ENCODE results near the gene AUTS2.

Gene AUTS2

GRCh38 chr7:69613846-69614245, 15.6 kb downstream of the AUTS2 start:
- no peak for DNase-seq
- Mint-ChIP-seq H3K36me3 (ENCODE audit: low read depth) (no peaks in the 10 kb centered on the region), H3K4me3 (no peak overlapping the region), H3K27ac (no peak overlapping the region), H3K4me1 (peaks cover 56% of the 10 kb centered on the region), H3K27me3 (ENCODE audit: low read depth, poor library complexity) (peaks cover 10% of the 10 kb centered on the region), H3K9me3 (no peaks in the 10 kb centered on the region)
- no peak for TF ChIP-seq CTCF (IDR thresholded peaks at IDR 0.05)

- Mint-ChIP-seq H3K36me3 (ENCODE audit: low read depth) (no peaks in the 10 kb centered on the region), H3K27ac (no peak overlapping the region), H3K4me1 (peaks cover 75% of the 10 kb centered on the region), H3K4me3 (no peak overlapping the region), H3K9me3 (no peaks in the 10 kb centered on the region), H3K27me3 (ENCODE audit: low read depth, poor library complexity) (peaks cover 10% of the 10 kb centered on the region)
- DNase-seq: no peak
- TF ChIP-seq CTCF (IDR thresholded peaks at IDR 0.05): no peak
These were observed 17.4 kb downstream of the AUTS2 start for GRCh38 chr7:69615685-69616084.

- Mint-ChIP-seq H3K27ac (peak overlapping the region; percentile 14), H3K9me3 (no peaks in the 10 kb centered on the region), H3K4me1 (peaks cover 86% of the 10 kb centered on the region), H3K27me3 (ENCODE audit: low read depth, poor library complexity) (peaks cover 4% of the 10 kb centered on the region), H3K36me3 (ENCODE audit: low read depth) (no peaks in the 10 kb centered on the region), H3K4me3 (no peak overlapping the region)
- DNase-seq: no peak
- no peak for TF ChIP-seq CTCF (IDR thresholded peaks at IDR 0.05)
These were observed 19.1 kb downstream of the AUTS2 start for GRCh38 chr7:69617364-69617763.

- no peak for DNase-seq
- H3K4me3 Mint-ChIP-seq: no peak overlapping the region
- H3K27ac Mint-ChIP-seq: no peak overlapping the region
- H3K9me3 Mint-ChIP-seq: no peaks in the 10 kb centered on the region
- H3K36me3 Mint-ChIP-seq (ENCODE audit: low read depth): no peaks in the 10 kb centered on the region
- TF ChIP-seq CTCF (IDR thresholded peaks at IDR 0.05): no peak
- peaks cover 4% of the 10 kb centered on the region for H3K27me3 Mint-ChIP-seq (ENCODE audit: low read depth, poor library complexity)
- peaks cover 82% of the 10 kb centered on the region for H3K4me1 Mint-ChIP-seq
These were observed 20.8 kb downstream of the AUTS2 start for GRCh38 chr7:69619054-69619453.

GRCh38 chr7:69619635-69620034, 21.4 kb downstream of the AUTS2 start:
- TF ChIP-seq CTCF (IDR thresholded peaks at IDR 0.05): no peak
- Mint-ChIP-seq H3K36me3 (ENCODE audit: low read depth) (no peaks in the 10 kb centered on the region), H3K4me1 (peaks cover 87% of the 10 kb centered on the region), H3K9me3 (no peaks in the 10 kb centered on the region), H3K27me3 (ENCODE audit: low read depth, poor library complexity) (no peaks in the 10 kb centered on the region), H3K27ac (peak overlapping the region; percentile 22), H3K4me3 (no peak overlapping the region)
- no peak for DNase-seq

- peaks cover under 1% of the 10 kb centered on the region for H3K27me3 Mint-ChIP-seq (ENCODE audit: low read depth, poor library complexity)
- peaks cover 91% of the 10 kb centered on the region for H3K4me1 Mint-ChIP-seq
- no peak for DNase-seq
- H3K9me3 Mint-ChIP-seq: no peaks in the 10 kb centered on the region
- peak overlapping the region; percentile 41 for H3K4me3 Mint-ChIP-seq
- no peak for TF ChIP-seq CTCF (IDR thresholded peaks at IDR 0.05)
- no peak overlapping the region for H3K27ac Mint-ChIP-seq
- H3K36me3 Mint-ChIP-seq (ENCODE audit: low read depth): no peaks in the 10 kb centered on the region
These were observed 21.8 kb downstream of the AUTS2 start for GRCh38 chr7:69620063-69620462.
